Gastroesophageal sphincter (tissue), 3 donors: Measurements from ENCODE around the gene SORCS3.

ENCODE experiments used
- EP300 ChIP-seq: sonication (generic); formaldehyde crosslinking; IDR thresholded peaks from one replicate; pipeline ENCODE4 v1.6.1; 2017; ENCODE audit warnings: antibody characterized with exemption, mild to moderate bottlenecking
- POLR2A ChIP-seq, 2 donors: fragments of 450-650 bp; IDR thresholded peaks; one replicate each; pipeline ENCODE4 v1.6.1; 2017; ENCODE audit warnings: antibody characterized with exemption in 2 of 2, mild to moderate bottlenecking in 2 of 2, moderate library complexity in 1 of 2
- POLR2AphosphoS5 ChIP-seq: sonication (generic); formaldehyde crosslinking; IDR thresholded peaks from one replicate; pipeline ENCODE4 v1.6.1; 2017; ENCODE audit warnings: antibody characterized with exemption
- TF ChIP-seq, protein P1 (sequence below), 4 experiments: fragments of 200-600 bp in 2 of 4; fragments of 450-650 bp in 2 of 4; sonication (generic) in 1 of 4; IDR thresholded peaks; one replicate each; pipeline ENCODE4 v1.5.1; 2017 to 2019; ENCODE audit warnings: antibody characterized with exemption in 4 of 4, mild to moderate bottlenecking in 2 of 4, moderate library complexity in 2 of 4

DNA sequence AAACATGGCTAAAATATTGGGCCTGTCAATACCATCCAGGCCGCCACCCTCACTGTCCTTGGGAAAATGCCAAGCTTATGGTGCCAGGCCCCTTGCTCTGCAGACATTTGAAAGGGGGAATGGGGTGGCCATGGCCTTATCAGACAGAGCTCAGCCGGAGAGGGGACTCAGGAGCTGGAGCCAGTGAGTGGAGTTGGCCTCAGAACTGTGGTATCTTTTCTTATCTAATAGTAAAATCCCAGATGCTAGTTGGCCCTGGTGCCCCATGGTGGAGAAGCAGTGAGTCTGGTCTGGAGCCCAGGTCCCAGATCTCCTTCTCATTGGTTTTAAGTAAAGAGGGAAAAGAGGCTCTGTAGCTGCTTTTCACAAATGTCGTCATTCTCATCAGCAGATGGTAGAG, 49.6 kb upstream of the SORCS3 start:
- TF ChIP-seq, protein P1, sequence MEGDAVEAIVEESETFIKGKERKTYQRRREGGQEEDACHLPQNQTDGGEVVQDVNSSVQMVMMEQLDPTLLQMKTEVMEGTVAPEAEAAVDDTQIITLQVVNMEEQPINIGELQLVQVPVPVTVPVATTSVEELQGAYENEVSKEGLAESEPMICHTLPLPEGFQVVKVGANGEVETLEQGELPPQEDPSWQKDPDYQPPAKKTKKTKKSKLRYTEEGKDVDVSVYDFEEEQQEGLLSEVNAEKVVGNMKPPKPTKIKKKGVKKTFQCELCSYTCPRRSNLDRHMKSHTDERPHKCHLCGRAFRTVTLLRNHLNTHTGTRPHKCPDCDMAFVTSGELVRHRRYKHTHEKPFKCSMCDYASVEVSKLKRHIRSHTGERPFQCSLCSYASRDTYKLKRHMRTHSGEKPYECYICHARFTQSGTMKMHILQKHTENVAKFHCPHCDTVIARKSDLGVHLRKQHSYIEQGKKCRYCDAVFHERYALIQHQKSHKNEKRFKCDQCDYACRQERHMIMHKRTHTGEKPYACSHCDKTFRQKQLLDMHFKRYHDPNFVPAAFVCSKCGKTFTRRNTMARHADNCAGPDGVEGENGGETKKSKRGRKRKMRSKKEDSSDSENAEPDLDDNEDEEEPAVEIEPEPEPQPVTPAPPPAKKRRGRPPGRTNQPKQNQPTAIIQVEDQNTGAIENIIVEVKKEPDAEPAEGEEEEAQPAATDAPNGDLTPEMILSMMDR (IDR thresholded peaks at IDR 0.05): no peak
- TF ChIP-seq EP300 (no peak), POLR2A (IDR thresholded peaks at IDR 0.05) (no peak), POLR2AphosphoS5 (no peak)
